Measurements from ENCODE around the gene HDAC4.

The HDAC4 gene

DNA sequence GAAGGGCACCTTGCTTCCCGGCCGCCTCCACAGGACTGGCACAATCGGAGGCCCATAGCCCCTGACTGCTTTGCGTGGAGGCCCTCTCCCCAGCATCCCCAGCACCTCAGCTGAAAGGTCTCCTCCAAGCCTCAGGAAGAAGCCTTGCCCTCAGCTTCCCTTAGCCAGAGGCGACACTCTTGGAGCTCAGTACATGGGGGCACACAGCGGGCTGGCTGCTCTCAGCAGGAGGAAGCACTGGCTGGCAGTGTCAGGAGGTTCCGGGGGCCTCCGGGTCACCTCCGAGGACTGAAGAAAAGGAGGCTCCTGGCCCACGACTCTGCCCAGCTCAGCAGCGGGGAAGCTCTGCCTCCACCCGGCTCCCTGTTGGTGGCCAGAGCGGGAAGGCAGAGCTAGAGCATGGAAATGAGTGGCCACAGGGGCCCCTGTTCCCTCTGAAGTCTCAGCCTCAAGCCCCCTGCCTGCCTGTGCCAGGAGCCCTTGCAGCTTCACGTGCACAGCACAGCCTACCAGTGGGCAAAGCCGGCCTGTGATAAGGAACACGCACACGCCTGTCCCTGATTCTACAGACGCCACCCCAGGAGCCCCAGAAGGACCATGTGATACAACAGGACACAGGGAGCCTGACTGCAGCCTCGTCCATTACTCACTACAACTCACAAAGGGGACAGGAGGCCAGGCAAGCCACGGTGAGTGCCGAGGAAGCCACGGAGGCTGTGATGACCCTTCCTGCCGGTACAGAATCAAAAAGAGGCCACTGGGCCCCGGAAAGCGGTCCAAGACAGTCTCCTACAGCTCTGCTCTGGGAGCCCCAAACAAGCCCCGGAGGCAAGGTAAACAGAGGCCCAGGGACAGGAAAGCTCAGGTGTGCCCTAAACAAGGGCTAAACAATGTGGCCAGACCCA lies 15.5 kb downstream of the HDAC4 start:
- TF ChIP-seq, protein P1, sequence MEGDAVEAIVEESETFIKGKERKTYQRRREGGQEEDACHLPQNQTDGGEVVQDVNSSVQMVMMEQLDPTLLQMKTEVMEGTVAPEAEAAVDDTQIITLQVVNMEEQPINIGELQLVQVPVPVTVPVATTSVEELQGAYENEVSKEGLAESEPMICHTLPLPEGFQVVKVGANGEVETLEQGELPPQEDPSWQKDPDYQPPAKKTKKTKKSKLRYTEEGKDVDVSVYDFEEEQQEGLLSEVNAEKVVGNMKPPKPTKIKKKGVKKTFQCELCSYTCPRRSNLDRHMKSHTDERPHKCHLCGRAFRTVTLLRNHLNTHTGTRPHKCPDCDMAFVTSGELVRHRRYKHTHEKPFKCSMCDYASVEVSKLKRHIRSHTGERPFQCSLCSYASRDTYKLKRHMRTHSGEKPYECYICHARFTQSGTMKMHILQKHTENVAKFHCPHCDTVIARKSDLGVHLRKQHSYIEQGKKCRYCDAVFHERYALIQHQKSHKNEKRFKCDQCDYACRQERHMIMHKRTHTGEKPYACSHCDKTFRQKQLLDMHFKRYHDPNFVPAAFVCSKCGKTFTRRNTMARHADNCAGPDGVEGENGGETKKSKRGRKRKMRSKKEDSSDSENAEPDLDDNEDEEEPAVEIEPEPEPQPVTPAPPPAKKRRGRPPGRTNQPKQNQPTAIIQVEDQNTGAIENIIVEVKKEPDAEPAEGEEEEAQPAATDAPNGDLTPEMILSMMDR (IDR thresholded peaks at IDR 0.05; ENCODE audit: insufficient read depth, low read depth, low read length, missing control alignments), result no peak
- no peak overlapping the region for H3K4me3 ChIP-seq (ENCODE audit: low read depth, low read length)
- DNase-seq (ENCODE audit: low read depth), result no peak

DNA sequence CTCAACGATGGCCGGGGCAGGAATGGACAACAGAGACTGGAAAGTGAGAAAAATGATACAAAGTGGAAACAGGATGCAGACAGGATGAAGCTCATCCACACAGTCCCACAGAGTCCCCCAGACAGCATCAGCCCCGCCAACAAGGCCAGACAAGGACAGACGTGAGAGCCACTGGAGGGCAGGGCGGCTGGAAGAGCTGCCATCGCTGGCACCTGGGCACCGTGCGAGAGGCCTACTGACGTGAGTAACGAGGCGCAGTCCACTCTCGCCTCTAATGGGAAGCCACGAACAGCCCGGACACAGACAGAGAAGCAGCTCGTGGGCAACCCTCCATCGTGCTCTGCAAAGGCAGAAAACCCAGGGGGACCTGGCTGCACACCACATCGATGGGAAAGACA lies 17.1 kb downstream of the HDAC4 start:
- no peak for DNase-seq (ENCODE audit: low read depth)
- no peak overlapping the region for H3K4me3 ChIP-seq (ENCODE audit: low read depth, low read length)
- TF ChIP-seq, protein P1 (IDR thresholded peaks at IDR 0.05; ENCODE audit: insufficient read depth, low read depth, low read length, missing control alignments), result no peak

DNA sequence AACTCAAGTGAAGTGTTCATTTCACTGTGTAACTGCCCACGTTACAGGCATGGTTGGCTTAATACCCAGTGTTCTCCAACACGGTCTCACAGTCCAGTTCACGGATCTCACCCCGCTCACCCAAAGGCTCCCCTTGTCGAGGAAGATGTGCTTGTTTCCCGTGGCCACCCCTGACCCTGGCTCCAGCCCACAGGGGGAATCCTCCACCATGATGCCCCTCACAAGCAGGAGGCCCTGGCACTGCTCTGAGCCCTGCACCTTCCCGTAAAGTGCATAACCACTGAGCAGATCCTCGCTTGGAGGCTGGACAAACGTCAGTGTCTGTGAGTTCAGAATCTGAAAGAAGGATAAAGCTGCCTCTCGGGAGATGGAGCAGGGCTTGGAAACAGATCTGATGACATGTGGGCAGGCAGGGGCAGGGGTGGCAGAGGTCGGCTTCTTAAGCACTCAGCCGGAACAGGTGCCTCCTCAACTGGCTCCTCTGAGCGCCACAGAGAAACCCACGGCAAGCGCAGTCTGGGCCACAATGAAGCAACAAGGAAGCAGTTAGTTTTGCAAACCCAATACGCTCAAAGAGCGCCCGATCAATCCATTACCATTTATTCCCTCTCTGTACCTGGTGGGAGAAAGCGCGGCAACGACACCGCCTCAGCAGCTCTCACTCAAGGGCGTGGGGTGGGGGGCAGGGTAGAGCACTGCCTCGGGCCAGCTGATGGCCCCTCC lies 17.6 kb downstream of the HDAC4 start:
- no peak overlapping the region for H3K4me3 ChIP-seq (ENCODE audit: low read depth, low read length)
- DNase-seq (ENCODE audit: low read depth), result no peak
- TF ChIP-seq, protein P1 (IDR thresholded peaks at IDR 0.05; ENCODE audit: insufficient read depth, low read depth, low read length, missing control alignments), result no peak

DNA sequence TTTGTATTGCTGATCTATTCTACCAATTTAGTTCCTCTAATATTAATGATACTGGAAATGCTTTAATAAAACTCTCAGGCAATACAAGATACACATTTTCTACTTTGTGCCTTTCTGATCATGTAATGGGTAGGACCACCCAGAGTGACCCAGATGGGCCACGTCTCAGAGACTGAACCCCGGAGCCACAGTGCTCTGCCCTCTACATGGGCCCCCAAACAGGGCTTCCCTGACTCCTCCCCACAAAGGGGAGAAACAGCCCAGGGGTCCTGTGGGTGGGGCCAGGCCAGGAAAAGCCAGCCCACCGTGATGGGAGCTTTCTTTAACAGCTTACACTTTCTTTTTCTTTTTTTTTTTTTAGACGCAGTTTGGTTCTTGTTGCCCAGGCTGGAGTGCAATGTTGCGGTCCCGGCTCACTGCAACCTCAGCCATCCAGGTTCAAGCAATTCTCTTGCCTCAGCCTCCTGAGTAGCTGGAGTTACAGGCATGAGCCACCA lies 18.4 kb downstream of the HDAC4 start:
- H3K4me3 ChIP-seq (ENCODE audit: low read depth, low read length), result no peak overlapping the region
- TF ChIP-seq, protein P1 (IDR thresholded peaks at IDR 0.05; ENCODE audit: insufficient read depth, low read depth, low read length, missing control alignments), result no peak
- DNase-seq (ENCODE audit: low read depth), result no peak

DNA sequence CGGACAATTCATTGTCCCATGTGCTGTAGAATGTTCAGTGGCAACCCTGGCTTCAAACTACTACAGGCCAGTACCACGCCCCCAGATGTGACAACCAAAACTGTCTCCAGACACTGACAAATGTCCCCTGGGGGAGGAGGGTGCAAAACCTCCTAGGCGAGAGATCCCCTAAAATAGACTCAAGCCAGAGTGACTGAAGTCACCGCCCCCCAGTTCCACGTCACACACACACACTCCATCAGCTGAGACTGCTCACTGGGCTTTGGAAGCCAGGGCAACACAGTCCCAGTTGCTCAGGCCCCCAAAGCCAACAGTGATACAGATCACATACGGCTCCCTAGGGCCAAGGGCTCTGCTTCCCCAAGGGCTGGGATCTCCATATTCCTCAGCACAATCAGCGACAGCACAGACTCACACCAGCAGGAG lies 19.1 kb downstream of the HDAC4 start:
- peak; percentile 55 for DNase-seq (ENCODE audit: low read depth)
- H3K4me3 ChIP-seq (ENCODE audit: low read depth, low read length), result no peak overlapping the region
- TF ChIP-seq, protein P1 (IDR thresholded peaks at IDR 0.05; ENCODE audit: insufficient read depth, low read depth, low read length, missing control alignments), result no peak

DNA sequence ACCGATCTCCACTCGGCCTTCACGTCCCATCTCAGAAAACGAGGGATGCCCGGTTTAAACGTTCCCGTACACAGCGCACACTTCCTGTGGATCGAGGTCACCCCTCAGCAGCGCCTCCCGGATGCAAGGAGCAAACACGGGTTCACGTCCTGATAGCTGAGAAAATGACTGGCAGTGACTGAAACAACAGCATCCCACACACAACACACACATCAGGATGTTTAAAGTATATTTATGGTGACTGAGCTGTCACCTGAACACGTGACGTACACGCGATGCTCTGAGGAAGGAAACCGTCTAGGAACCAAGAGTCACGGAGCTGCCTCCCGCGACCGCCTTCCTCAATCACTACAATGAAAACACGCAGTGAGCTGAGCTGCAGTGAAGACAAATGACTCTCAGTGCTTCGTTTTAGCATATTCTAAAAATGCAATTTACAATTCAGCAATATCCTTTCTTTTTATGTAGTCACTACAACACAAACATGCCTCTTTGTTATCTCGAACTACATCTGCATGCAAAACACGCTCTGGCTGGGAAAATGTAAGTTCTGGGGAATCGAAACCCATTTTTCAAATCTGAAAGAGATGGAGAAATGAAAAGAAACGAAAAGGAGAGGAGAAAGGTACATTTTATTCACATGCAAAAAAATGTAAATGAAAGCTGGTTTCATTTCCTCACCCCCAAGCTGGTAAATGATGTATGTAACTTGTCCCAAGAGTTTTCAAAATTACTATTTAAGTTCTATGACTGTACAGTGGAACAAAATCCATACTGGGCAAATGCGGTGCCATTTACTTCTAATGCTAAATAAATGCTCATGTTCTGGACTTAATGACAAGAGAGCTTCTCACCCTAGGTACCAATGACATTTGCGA lies 19.8 kb downstream of the HDAC4 start:
- TF ChIP-seq, protein P1 (IDR thresholded peaks at IDR 0.05; ENCODE audit: insufficient read depth, low read depth, low read length, missing control alignments), result no peak
- peak overlapping the region; percentile 10; the same call in 1 of the 2 replicates for H3K4me3 ChIP-seq (ENCODE audit: low read depth, low read length)
- peak; percentile 51 for DNase-seq (ENCODE audit: low read depth)

Measured in GM12865 (cell line).